Stimulated activated naive CD8-positive, alpha-beta T cell treated with anti-CD3 and anti-CD28 coated beads, Interleukin-15, Interleukin-2, amounts not matched to agents 100 ng/mL and 50 ng/mL, for 24 hours (primary cell): Measurements from ENCODE around the gene RGP1.
A peak's percentile ranks its signal among the peaks of the same experiment; 100 is the strongest.

Source experiments
- H3K27ac Mint-ChIP-seq: one replicate; pipeline ENCODE4 v1.8.0; 2021; ENCODE audit warnings: mild to moderate bottlenecking, mixed read lengths
- H3K27me3 Mint-ChIP-seq: one replicate; pipeline ENCODE4 v1.8.0; 2021; ENCODE audit warnings: mixed read lengths
- H3K36me3 Mint-ChIP-seq: one replicate; pipeline ENCODE4 v1.8.0; 2021; ENCODE audit warnings: low read depth, mixed read lengths
- H3K4me1 Mint-ChIP-seq: one replicate; pipeline ENCODE4 v1.8.0; 2021; ENCODE audit warnings: low read depth, mixed read lengths
- H3K4me3 Mint-ChIP-seq: one replicate; pipeline ENCODE4 v1.8.0; 2021; ENCODE audit warnings: mild to moderate bottlenecking, mixed read lengths
- H3K9me3 Mint-ChIP-seq: one replicate; pipeline ENCODE4 v1.8.0; 2021; ENCODE audit warnings: mixed read lengths

The RGP1 gene

GRCh38 chr9:35791297-35791921 lies 42.3 kb downstream of the RGP1 start, which contains the start of gene NPR2:
NPR2 (plus strand) TSS chr9:35791591; CDS start chr9:35792409, 818 bp downstream.
- Mint-ChIP-seq H3K4me1 (no peaks in the 10 kb centered on the region), H3K4me3 (no peak within 1 kb of the TSS), H3K36me3 (peaks cover 18% of the 10 kb centered on the region), H3K27me3 (no peaks in the 10 kb centered on the region), H3K9me3 (no peaks in the 10 kb centered on the region), H3K27ac (no peak within 1 kb of the TSS)

- Mint-ChIP-seq H3K4me1 (peaks cover 4% of the 10 kb centered on the region), H3K27ac (no peak overlapping the region), H3K36me3 (peaks cover 15% of the 10 kb centered on the region), H3K27me3 (no peaks in the 10 kb centered on the region), H3K4me3 (no peak overlapping the region), H3K9me3 (no peaks in the 10 kb centered on the region)
Observed at GRCh38 chr9:35792024-35792813, 43.1 kb downstream of the RGP1 start.

- Mint-ChIP-seq H3K27me3 (no peaks in the 10 kb centered on the region), H3K36me3 (peaks cover 11% of the 10 kb centered on the region), H3K9me3 (no peaks in the 10 kb centered on the region), H3K4me1 (peaks cover 9% of the 10 kb centered on the region), H3K4me3 (no peak overlapping the region), H3K27ac (no peak overlapping the region)
Observed at GRCh38 chr9:35792826-35793225, 43.7 kb downstream of the RGP1 start.

GRCh38 chr9:35793461-35793860 lies 44.4 kb downstream of the RGP1 start:
- Mint-ChIP-seq H3K36me3 (peaks cover 9% of the 10 kb centered on the region), H3K9me3 (no peaks in the 10 kb centered on the region), H3K27ac (no peak overlapping the region), H3K4me1 (peaks cover 15% of the 10 kb centered on the region), H3K27me3 (no peaks in the 10 kb centered on the region), H3K4me3 (no peak overlapping the region)

GRCh38 chr9:35795695-35796094 lies 46.6 kb downstream of the RGP1 start:
- Mint-ChIP-seq H3K27me3 (no peaks in the 10 kb centered on the region), H3K4me1 (peaks cover 26% of the 10 kb centered on the region), H3K27ac (no peak overlapping the region), H3K36me3 (peaks cover 10% of the 10 kb centered on the region), H3K4me3 (no peak overlapping the region), H3K9me3 (no peaks in the 10 kb centered on the region)

GRCh38 chr9:35797311-35798109 lies 48.4 kb downstream of the RGP1 start:
- peaks cover 23% of the 10 kb centered on the region for H3K36me3 Mint-ChIP-seq
- H3K4me1 Mint-ChIP-seq, result peaks cover 26% of the 10 kb centered on the region
- H3K27ac Mint-ChIP-seq, result no peak overlapping the region
- H3K27me3 Mint-ChIP-seq, result no peaks in the 10 kb centered on the region
- no peaks in the 10 kb centered on the region for H3K9me3 Mint-ChIP-seq
- H3K4me3 Mint-ChIP-seq, result no peak overlapping the region

- no peak overlapping the region for H3K4me3 Mint-ChIP-seq
- peak overlapping the region; percentile 71 for H3K27ac Mint-ChIP-seq
- H3K4me1 Mint-ChIP-seq, result peaks cover 26% of the 10 kb centered on the region
- H3K9me3 Mint-ChIP-seq, result no peaks in the 10 kb centered on the region
- H3K36me3 Mint-ChIP-seq, result peaks cover 26% of the 10 kb centered on the region
- H3K27me3 Mint-ChIP-seq, result no peaks in the 10 kb centered on the region
Observed at GRCh38 chr9:35798658-35799374, 49.7 kb downstream of the RGP1 start.

- H3K4me3 Mint-ChIP-seq, result no peak overlapping the region
- H3K27ac Mint-ChIP-seq, result no peak overlapping the region
- peaks cover 26% of the 10 kb centered on the region for H3K36me3 Mint-ChIP-seq
- H3K9me3 Mint-ChIP-seq, result no peaks in the 10 kb centered on the region
- no peaks in the 10 kb centered on the region for H3K27me3 Mint-ChIP-seq
- peaks cover 26% of the 10 kb centered on the region for H3K4me1 Mint-ChIP-seq
Observed at GRCh38 chr9:35800530-35800929, 51.4 kb downstream of the RGP1 start.

GRCh38 chr9:35801328-35802128 lies 52.4 kb downstream of the RGP1 start:
- Mint-ChIP-seq H3K27me3 (no peaks in the 10 kb centered on the region), H3K9me3 (no peaks in the 10 kb centered on the region), H3K4me3 (no peak overlapping the region), H3K27ac (peak overlapping the region; percentile 17), H3K4me1 (peaks cover 26% of the 10 kb centered on the region), H3K36me3 (peaks cover 26% of the 10 kb centered on the region)

- H3K27ac Mint-ChIP-seq, result no peak overlapping the region
- H3K36me3 Mint-ChIP-seq, result peaks cover 16% of the 10 kb centered on the region
- no peaks in the 10 kb centered on the region for H3K9me3 Mint-ChIP-seq
- H3K4me1 Mint-ChIP-seq, result peaks cover 16% of the 10 kb centered on the region
- H3K4me3 Mint-ChIP-seq, result no peak overlapping the region
- no peaks in the 10 kb centered on the region for H3K27me3 Mint-ChIP-seq
Observed at GRCh38 chr9:35806101-35806500, 57.0 kb downstream of the RGP1 start.
